SU-DHL-6 (cell line): ENCODE measurements around the gene GRID2.

Source experiments
- H2AFZ ChIP-seq: fragments of 200-600 bp; sonication (generic); 2 replicates; pipeline ENCODE4 v1.6.1; 2014; ENCODE audit warnings: low read depth, mild to moderate bottlenecking, moderate library complexity, mixed read lengths, antibody characterized with exemption, low read length; ENCODE audit not compliant: severe bottlenecking
- H3F3A ChIP-seq: fragments of 200-600 bp; shearing (Covaris generic); 2 replicates; pipeline ENCODE4 v1.6.0; 2016; ENCODE audit warnings: antibody characterized with exemption, mild to moderate bottlenecking; ENCODE audit not compliant: insufficient read depth
- H3K27ac ChIP-seq: fragments of 200-600 bp; sonication (generic); 2 replicates; pipeline ENCODE4 v1.5.1; 2016; ENCODE audit warnings: low read depth, mild to moderate bottlenecking, low read length, moderate library complexity, mixed read lengths
- H3K27me3 ChIP-seq: fragments of 200-600 bp; sonication (generic), shearing (Covaris generic); 2 replicates; pipeline ENCODE4 v1.6.0; 2014; ENCODE audit warnings: mild to moderate bottlenecking, low read length
- H3K36me3 ChIP-seq: fragments of 200-600 bp; sonication (generic); 2 replicates; pipeline ENCODE4 v1.6.1; 2014; ENCODE audit warnings: mild to moderate bottlenecking, low read length, mixed read lengths
- H3K4me2 ChIP-seq: fragments of 300-600, 200-600 bp; shearing (Covaris generic), sonication (generic); 2 replicates; pipeline ENCODE4 v1.6.0; 2014; ENCODE audit warnings: low read length, low read depth, mild to moderate bottlenecking; ENCODE audit not compliant: poor library complexity, severe bottlenecking
- H3K4me3 ChIP-seq: fragments of 200-600 bp; sonication (generic); 2 replicates; pipeline ENCODE4 v1.5.1; 2014; ENCODE audit warnings: antibody characterized with exemption, low read length, mild to moderate bottlenecking, mixed read lengths; ENCODE audit not compliant: insufficient read depth, poor library complexity, severe bottlenecking
- H3K79me2 ChIP-seq: fragments of 200-600 bp; sonication (generic); 2 replicates; pipeline ENCODE4 v1.6.1; 2014; ENCODE audit warnings: mild to moderate bottlenecking, low read length, moderate library complexity; ENCODE audit not compliant: insufficient read depth
- H3K9ac ChIP-seq: fragments of 200-600 bp; sonication (generic); 2 replicates; pipeline ENCODE4 v1.7.0; 2014; ENCODE audit warnings: mild to moderate bottlenecking, low read length
- H3K9me2 ChIP-seq: fragments of 200-600 bp; sonication (generic); replicated peaks from 2 replicates; pipeline ENCODE4 v1.6.1; 2014; ENCODE audit warnings: low read length; ENCODE audit not compliant: insufficient read depth
- H3K9me3 ChIP-seq: fragments of 200-600 bp; sonication (generic); 2 replicates; pipeline ENCODE4 v1.6.1; 2014; ENCODE audit warnings: low read length, mixed read lengths; ENCODE audit not compliant: insufficient read depth
- H4K20me1 ChIP-seq: fragments of 200-600 bp; sonication (generic); 2 replicates; pipeline ENCODE4 v1.6.1; 2014; ENCODE audit warnings: low read depth, mild to moderate bottlenecking, antibody characterized with exemption, low read length, moderate library complexity, mixed read lengths
- CTCF ChIP-seq: fragments of 200-600 bp; sonication (generic); IDR thresholded peaks from one replicate; pipeline ENCODE4 v1.5.1; 2017; ENCODE audit warnings: antibody characterized with exemption, mild to moderate bottlenecking, low read length, moderate library complexity; ENCODE audit not compliant: insufficient read depth, poor library complexity, severe bottlenecking
- EZH2phosphoT487 ChIP-seq: fragments of 200-600 bp; sonication (generic), shearing (Covaris generic); conservative IDR thresholded peaks from 2 replicates; pipeline ENCODE4 v1.6.1; 2018; ENCODE audit warnings: mild to moderate bottlenecking, antibody characterized with exemption, low read length, moderate library complexity, mixed read lengths

The GRID2 gene

GRCh38 chr4:93743635-93744034 is 1439.9 kb downstream of the GRID2 start:
- Histone ChIP-seq H2AFZ (no peak overlapping the region), H3K9ac (no peak overlapping the region), H3K27me3 (no peaks in the 10 kb centered on the region)

GRCh38 chr4:93744961-93745360 is 1441.2 kb downstream of the GRID2 start:
- Histone ChIP-seq H3K9me3 (no peaks in the 10 kb centered on the region), H3K27ac (no peak overlapping the region), H3K4me2 (no peak overlapping the region), H3K9me2 (no peaks in the 10 kb centered on the region), H3K9ac (no peak overlapping the region), H3K27me3 (no peaks in the 10 kb centered on the region), H3F3A (no peaks in the 10 kb centered on the region), H3K4me3 (no peak overlapping the region), H2AFZ (no peak overlapping the region), H4K20me1 (no peaks in the 10 kb centered on the region), H3K79me2 (no peaks in the 10 kb centered on the region), H3K36me3 (no peaks in the 10 kb centered on the region)
- TF ChIP-seq CTCF (no peak), EZH2phosphoT487 (no peak)

More at GRCh38 chr4:93743635-93744034, 1439.9 kb downstream of the GRID2 start:
- Histone ChIP-seq H3F3A (no peaks in the 10 kb centered on the region), H3K36me3 (no peaks in the 10 kb centered on the region), H3K79me2 (no peaks in the 10 kb centered on the region), H3K27ac (no peak overlapping the region), H3K9me2 (no peaks in the 10 kb centered on the region), H4K20me1 (no peaks in the 10 kb centered on the region), H3K4me2 (no peak overlapping the region), H3K4me3 (no peak overlapping the region), H3K9me3 (no peaks in the 10 kb centered on the region)
- TF ChIP-seq EZH2phosphoT487: no peak
- TF ChIP-seq CTCF: no peak

- Histone ChIP-seq H3K4me3 (no peak overlapping the region), H3K4me2 (no peak overlapping the region), H3F3A (no peaks in the 10 kb centered on the region), H3K79me2 (no peaks in the 10 kb centered on the region), H3K27ac (no peak overlapping the region), H3K36me3 (no peaks in the 10 kb centered on the region), H2AFZ (no peak overlapping the region), H4K20me1 (no peaks in the 10 kb centered on the region), H3K9me2 (no peaks in the 10 kb centered on the region), H3K9ac (no peak overlapping the region), H3K27me3 (no peaks in the 10 kb centered on the region), H3K9me3 (no peaks in the 10 kb centered on the region)
- no peak for TF ChIP-seq EZH2phosphoT487
Observed at GRCh38 chr4:93746031-93746430, 1442.3 kb downstream of the GRID2 start.

GRCh38 chr4:93747220-93747619 is 1443.5 kb downstream of the GRID2 start:
- Histone ChIP-seq H3K27ac (no peak overlapping the region), H2AFZ (no peak overlapping the region), H3K4me2 (no peak overlapping the region), H3K79me2 (no peaks in the 10 kb centered on the region), H3K4me3 (no peak overlapping the region), H3K36me3 (no peaks in the 10 kb centered on the region), H3K9ac (no peak overlapping the region), H3F3A (no peaks in the 10 kb centered on the region), H3K9me3 (no peaks in the 10 kb centered on the region), H4K20me1 (no peaks in the 10 kb centered on the region), H3K9me2 (no peaks in the 10 kb centered on the region), H3K27me3 (no peaks in the 10 kb centered on the region)
- TF ChIP-seq EZH2phosphoT487 (no peak), CTCF (no peak)
